SK-N-SH (cell line): ENCODE results near the gene LTK. TPM values are rescaled to one million over a fixed set of nuclear protein-coding genes. Genes with fewer than 3 reads are reported as not detected.

ENCODE experiments used
- CTCF ChIA-PET: fragments of 300-600, 350-600 bp; formaldehyde crosslinking; extraction: SDS; loops from one replicate; lab custom pipeline; 2021; lab: Yijun Ruan, JAX
- POLR2A ChIA-PET: fragments of 350-600 bp; sonication (Branson Sonifier 250); formaldehyde crosslinking; extraction: SDS; loops from one replicate; lab custom pipeline; 2020; ENCODE audit warnings: antibody characterized with exemption, inconsistent platforms; lab: Yijun Ruan, JAX
- DNase-seq: peaks from one replicate; pipeline ENCODE4 v3.0.0; 2012
- H2AFZ ChIP-seq: fragments of 200-600 bp; sonication (generic); 2 replicates; pipeline ENCODE4 v1.8.1; 2016; ENCODE audit warnings: antibody characterized with exemption, mild to moderate bottlenecking, low read depth
- H3F3A ChIP-seq: fragments of 200-600 bp; sonication (generic); replicated peaks from 2 replicates; pipeline ENCODE3; 2016; ENCODE audit warnings: antibody characterized with exemption, mild to moderate bottlenecking; ENCODE audit not compliant: insufficient read depth
- H3K27ac ChIP-seq, 2 experiments: fragments of 200-500 bp in 1 of 2; fragments of 200-600 bp in 1 of 2; sonication (Bioruptor generic) in 1 of 2; sonication (generic), shearing (Covaris generic) in 1 of 2; 2 replicates each; pipeline versions ENCODE4 v1.5.1 to v1.6.1; 2014 to 2016; ENCODE audit warnings: low read depth in 2 of 2, inconsistent platforms in 1 of 2, low read length in 1 of 2, mild to moderate bottlenecking in 1 of 2, mixed read lengths in 1 of 2
- H3K27me3 ChIP-seq: fragments of 200-600 bp; sonication (generic), shearing (Covaris generic); 2 replicates; pipeline ENCODE4 v1.6.1; 2016; ENCODE audit warnings: mixed run types; ENCODE audit not compliant: insufficient read depth
- H3K36me3 ChIP-seq, 2 experiments: fragments of 200-500 bp in 1 of 2; fragments of 200-600 bp in 1 of 2; sonication (Bioruptor generic) in 1 of 2; sonication (generic) in 1 of 2; replicated peaks in 1 of 2; 2 replicates each; pipeline versions ENCODE3 to v1.5.1; 2014 to 2016; ENCODE audit warnings: low read length in 1 of 2, mild to moderate bottlenecking in 1 of 2; ENCODE audit not compliant: insufficient read depth in 2 of 2, control insufficient read depth in 1 of 2
- H3K4me1 ChIP-seq, 2 experiments: fragments of 200-500 bp in 1 of 2; fragments of 200-600 bp in 1 of 2; sonication (Bioruptor generic) in 1 of 2; sonication (generic), shearing (Covaris generic) in 1 of 2; 2 replicates each; pipeline versions ENCODE4 v1.5.1 to v1.6.1; 2014 to 2016; ENCODE audit warnings: low read depth in 1 of 2, low read length in 1 of 2, mixed run types in 1 of 2; ENCODE audit not compliant: insufficient read depth in 2 of 2, control insufficient read depth in 1 of 2
- H3K4me2 ChIP-seq: fragments of 200-600 bp; sonication (generic), shearing (Covaris generic); 2 replicates; pipeline ENCODE4 v1.6.1; 2017; ENCODE audit warnings: mixed run types
- H3K4me3 ChIP-seq, 2 experiments: fragments of 200-500 bp in 1 of 2; fragments of 200-600 bp in 1 of 2; sonication (Bioruptor generic) in 1 of 2; sonication (generic), shearing (Covaris generic) in 1 of 2; 2 replicates each; pipeline versions ENCODE4 v1.5.1 to v1.8.1; 2014 to 2016; ENCODE audit warnings: low read depth in 2 of 2, inconsistent platforms in 1 of 2, low read length in 1 of 2, mild to moderate bottlenecking in 1 of 2, mixed read lengths in 1 of 2, moderate library complexity in 1 of 2
- H3K79me2 ChIP-seq: fragments of 200-600 bp; sonication (generic); 2 replicates; pipeline ENCODE4 v1.8.1; 2017; ENCODE audit warnings: mild to moderate bottlenecking; ENCODE audit not compliant: insufficient read depth
- H3K9ac ChIP-seq: fragments of 200-600 bp; sonication (generic); 2 replicates; pipeline ENCODE4 v1.6.1; 2017; ENCODE audit warnings: mixed run types
- H3K9me2 ChIP-seq: fragments of 200-600 bp; sonication (generic); 2 replicates; pipeline ENCODE4 v1.6.1; 2017; ENCODE audit warnings: mixed run types
- H3K9me3 ChIP-seq: fragments of 200-600 bp; sonication (generic); 2 replicates; pipeline ENCODE4 v1.6.1; 2017; ENCODE audit warnings: mixed run types, mild to moderate bottlenecking, moderate library complexity
- H4K20me1 ChIP-seq: fragments of 200-600 bp; sonication (generic); 2 replicates; pipeline ENCODE4 v1.6.1; 2017; ENCODE audit warnings: mild to moderate bottlenecking, mixed run types; ENCODE audit not compliant: insufficient read depth
- EP300 ChIP-seq, 2 experiments: IDR thresholded peaks; 2 replicates each; pipeline versions ENCODE4 v1.4.0 to v1.6.1; 2012; ENCODE audit warnings: borderline replicate concordance in 1 of 2, low read depth in 1 of 2, low read length in 1 of 2
- FOSL2 ChIP-seq: IDR thresholded peaks from 2 replicates; pipeline ENCODE4 v1.4.0; 2012; ENCODE audit warnings: low read depth, mild to moderate bottlenecking, moderate library complexity, borderline replicate concordance
- FOXM1 ChIP-seq: IDR thresholded peaks from 2 replicates; pipeline ENCODE4 v1.4.0; 2012; ENCODE audit warnings: low read depth, mild to moderate bottlenecking
- MXI1 ChIP-seq: IDR thresholded peaks from 2 replicates; pipeline ENCODE4 v1.6.1; 2012; ENCODE audit warnings: mild to moderate bottlenecking, low read depth, low read length, improper control_type of control experiment
- NFIC ChIP-seq: IDR thresholded peaks from 2 replicates; pipeline ENCODE4 v1.4.0; 2012; ENCODE audit warnings: borderline replicate concordance
- NRF1 ChIP-seq: IDR thresholded peaks from 2 replicates; pipeline ENCODE4 v1.6.1; 2012; ENCODE audit warnings: low read depth, mild to moderate bottlenecking, low read length
- POLR2AphosphoS5 ChIP-seq: IDR thresholded peaks from 2 replicates; pipeline ENCODE4 v1.6.1; 2012; ENCODE audit warnings: low read depth, low read length
- RCOR1 ChIP-seq: fragments of 150-350 bp; IDR thresholded peaks from 2 replicates; pipeline ENCODE4 v1.6.1; 2017; ENCODE audit warnings: antibody characterized with exemption, low read length
- RXRA ChIP-seq: IDR thresholded peaks from 2 replicates; pipeline ENCODE4 v1.4.0; 2012; ENCODE audit warnings: low read depth, mild to moderate bottlenecking, borderline replicate concordance
- SMC3 ChIP-seq: IDR thresholded peaks from 2 replicates; pipeline ENCODE4 v1.6.1; 2012; ENCODE audit warnings: low read depth, low read length, improper control_type of control experiment
- WGBS: methylation state at CpG from one replicate; pipeline ENCODE4 v1.1.6; 2017; ENCODE audit warnings: low lambda C conversion rate; 5-methylcytosine and 5-hydroxymethylcytosine counted together
- polyA plus RNA-seq, 3 experiments: library from polyadenylated mRNA; depleted of rRNA; stranded (reverse); fragments of >200 nt; gene quantifications; 2 replicates each; pipeline ENCODE4 v1.2.3, GENCODE V29; 2012
- TF ChIP-seq, protein P1 (sequence below): IDR thresholded peaks from 2 replicates; pipeline ENCODE4 v1.6.1; 2012; ENCODE audit warnings: mild to moderate bottlenecking, low read depth, low read length, moderate library complexity
- TF ChIP-seq, protein P2 (sequence below): fragments of 150-350 bp; IDR thresholded peaks from 2 replicates; pipeline ENCODE4 v1.6.1; 2017; ENCODE audit warnings: antibody characterized with exemption, low read length, low read depth, borderline replicate concordance
- TF ChIP-seq, protein P3 (sequence below): fragments of 200-600 bp; sonication (generic); IDR thresholded peaks from 2 replicates; pipeline ENCODE4 v1.6.1; 2017; ENCODE audit warnings: antibody characterized with exemption, mild to moderate bottlenecking, moderate library complexity

Gene LTK
- polyA plus RNA-seq, 1 of the 3 experiments (the other 2 are of a cell fraction) = 0.07 TPM

DNA sequence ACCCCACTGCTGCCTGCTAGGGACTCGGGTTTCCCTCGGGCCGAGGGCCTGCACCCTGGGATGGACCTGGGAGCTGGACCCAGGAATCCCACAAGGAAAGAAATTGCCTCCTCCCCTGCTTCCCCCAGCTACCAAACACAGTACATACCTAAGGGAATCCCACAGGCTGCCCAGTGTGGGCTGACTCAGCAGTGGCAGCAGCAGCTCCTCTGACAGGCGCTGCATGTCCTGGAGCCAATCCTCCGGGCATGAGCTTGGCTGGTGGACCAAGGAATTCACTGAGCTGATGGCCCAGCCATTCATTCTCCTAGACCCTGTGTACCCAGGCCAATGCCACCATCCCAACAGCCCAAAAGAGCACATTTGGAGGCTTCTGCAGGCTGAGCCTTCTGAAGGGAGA, 9.5 kb upstream of the LTK start:
- Histone ChIP-seq H3K36me3 (peaks cover 7 to 19% of the 10 kb centered on the region in 2 experiments), H3K4me2 (no peak overlapping the region), H3K27ac (no peak overlapping the region), H2AFZ (no peak overlapping the region), H3K9ac (no peak overlapping the region), H3K9me2 (no peaks in the 10 kb centered on the region), H3K4me3 (no peak overlapping the region), H3K79me2 (no peaks in the 10 kb centered on the region), H3K9me3 (no peaks in the 10 kb centered on the region), H3K27me3 (no peaks in the 10 kb centered on the region), H3F3A (no peaks in the 10 kb centered on the region), H3K4me1 (peaks cover 0 to 2% of the 10 kb centered on the region in 2 experiments; a peak in 1 of 4 replicates), H4K20me1 (no peaks in the 10 kb centered on the region)
- TF ChIP-seq FOSL2 = no peak
- TF ChIP-seq EP300 (IDR thresholded peaks at IDR 0.05; ENCODE audit: borderline replicate concordance in 1 of 2, low read depth in 1 of 2, low read length in 1 of 2) = no peak
- TF ChIP-seq SMC3 = no peak
- no peak for TF ChIP-seq POLR2AphosphoS5
- POLR2A ChIA-PET = no interaction called here
- DNase-seq = no peak
- WGBS = no CpG with 5 or more reads among the region's 5 CpGs
- CTCF ChIA-PET = no interaction called here

DNA sequence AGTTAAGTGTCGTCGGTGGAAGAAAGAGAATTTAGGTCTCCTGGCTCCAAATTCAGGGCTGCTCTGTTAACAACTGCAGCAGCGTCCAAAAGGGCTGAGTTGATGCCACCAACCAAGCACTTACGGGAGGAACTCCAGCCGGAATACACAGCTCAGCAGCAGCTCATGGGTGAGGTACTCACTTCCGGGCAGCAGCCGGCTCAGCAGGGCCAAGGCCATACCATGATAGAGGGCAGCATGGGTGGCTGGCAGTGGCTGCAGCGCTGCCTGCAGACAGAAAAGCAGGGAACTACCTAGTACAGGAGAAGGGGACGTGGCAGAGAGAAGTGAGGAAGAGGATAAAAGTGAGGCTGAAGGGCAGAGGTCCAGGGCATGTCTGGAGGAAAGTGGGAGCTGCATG, 8.0 kb upstream of the LTK start:
- 91% methylated on average over 9 of the region's 9 CpGs for WGBS
- Histone ChIP-seq H3K4me2 (no peak overlapping the region), H3K27ac (no peak overlapping the region), H3K9ac (no peak overlapping the region), H3K9me3 (no peaks in the 10 kb centered on the region), H3K36me3 (peaks cover 7 to 11% of the 10 kb centered on the region in 2 experiments), H3K27me3 (no peaks in the 10 kb centered on the region), H3F3A (no peaks in the 10 kb centered on the region), H3K79me2 (no peaks in the 10 kb centered on the region), H3K4me3 (no peak overlapping the region), H3K4me1 (no peaks in the 10 kb centered on the region), H2AFZ (no peak overlapping the region), H4K20me1 (no peaks in the 10 kb centered on the region), H3K9me2 (no peaks in the 10 kb centered on the region)
- no peak for DNase-seq
- ChIA-PET POLR2A (interaction anchor here (1.5 kb wide), 1 partner anchor 13 kb away, joined by 3 read pairs; no protein-coding TSS in a partner anchor), CTCF (no interaction called here)
- no peak for TF ChIP-seq NFIC
- TF ChIP-seq, protein P1, sequence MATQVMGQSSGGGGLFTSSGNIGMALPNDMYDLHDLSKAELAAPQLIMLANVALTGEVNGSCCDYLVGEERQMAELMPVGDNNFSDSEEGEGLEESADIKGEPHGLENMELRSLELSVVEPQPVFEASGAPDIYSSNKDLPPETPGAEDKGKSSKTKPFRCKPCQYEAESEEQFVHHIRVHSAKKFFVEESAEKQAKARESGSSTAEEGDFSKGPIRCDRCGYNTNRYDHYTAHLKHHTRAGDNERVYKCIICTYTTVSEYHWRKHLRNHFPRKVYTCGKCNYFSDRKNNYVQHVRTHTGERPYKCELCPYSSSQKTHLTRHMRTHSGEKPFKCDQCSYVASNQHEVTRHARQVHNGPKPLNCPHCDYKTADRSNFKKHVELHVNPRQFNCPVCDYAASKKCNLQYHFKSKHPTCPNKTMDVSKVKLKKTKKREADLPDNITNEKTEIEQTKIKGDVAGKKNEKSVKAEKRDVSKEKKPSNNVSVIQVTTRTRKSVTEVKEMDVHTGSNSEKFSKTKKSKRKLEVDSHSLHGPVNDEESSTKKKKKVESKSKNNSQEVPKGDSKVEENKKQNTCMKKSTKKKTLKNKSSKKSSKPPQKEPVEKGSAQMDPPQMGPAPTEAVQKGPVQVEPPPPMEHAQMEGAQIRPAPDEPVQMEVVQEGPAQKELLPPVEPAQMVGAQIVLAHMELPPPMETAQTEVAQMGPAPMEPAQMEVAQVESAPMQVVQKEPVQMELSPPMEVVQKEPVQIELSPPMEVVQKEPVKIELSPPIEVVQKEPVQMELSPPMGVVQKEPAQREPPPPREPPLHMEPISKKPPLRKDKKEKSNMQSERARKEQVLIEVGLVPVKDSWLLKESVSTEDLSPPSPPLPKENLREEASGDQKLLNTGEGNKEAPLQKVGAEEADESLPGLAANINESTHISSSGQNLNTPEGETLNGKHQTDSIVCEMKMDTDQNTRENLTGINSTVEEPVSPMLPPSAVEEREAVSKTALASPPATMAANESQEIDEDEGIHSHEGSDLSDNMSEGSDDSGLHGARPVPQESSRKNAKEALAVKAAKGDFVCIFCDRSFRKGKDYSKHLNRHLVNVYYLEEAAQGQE = no peak
- TF ChIP-seq RCOR1 = no peak
- no peak for TF ChIP-seq RXRA
- no peak for TF ChIP-seq MXI1
- TF ChIP-seq FOXM1 = no peak
- TF ChIP-seq, protein P2, sequence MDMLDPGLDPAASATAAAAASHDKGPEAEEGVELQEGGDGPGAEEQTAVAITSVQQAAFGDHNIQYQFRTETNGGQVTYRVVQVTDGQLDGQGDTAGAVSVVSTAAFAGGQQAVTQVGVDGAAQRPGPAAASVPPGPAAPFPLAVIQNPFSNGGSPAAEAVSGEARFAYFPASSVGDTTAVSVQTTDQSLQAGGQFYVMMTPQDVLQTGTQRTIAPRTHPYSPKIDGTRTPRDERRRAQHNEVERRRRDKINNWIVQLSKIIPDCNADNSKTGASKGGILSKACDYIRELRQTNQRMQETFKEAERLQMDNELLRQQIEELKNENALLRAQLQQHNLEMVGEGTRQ = no peak
- no peak for TF ChIP-seq NRF1
- TF ChIP-seq, protein P3, sequence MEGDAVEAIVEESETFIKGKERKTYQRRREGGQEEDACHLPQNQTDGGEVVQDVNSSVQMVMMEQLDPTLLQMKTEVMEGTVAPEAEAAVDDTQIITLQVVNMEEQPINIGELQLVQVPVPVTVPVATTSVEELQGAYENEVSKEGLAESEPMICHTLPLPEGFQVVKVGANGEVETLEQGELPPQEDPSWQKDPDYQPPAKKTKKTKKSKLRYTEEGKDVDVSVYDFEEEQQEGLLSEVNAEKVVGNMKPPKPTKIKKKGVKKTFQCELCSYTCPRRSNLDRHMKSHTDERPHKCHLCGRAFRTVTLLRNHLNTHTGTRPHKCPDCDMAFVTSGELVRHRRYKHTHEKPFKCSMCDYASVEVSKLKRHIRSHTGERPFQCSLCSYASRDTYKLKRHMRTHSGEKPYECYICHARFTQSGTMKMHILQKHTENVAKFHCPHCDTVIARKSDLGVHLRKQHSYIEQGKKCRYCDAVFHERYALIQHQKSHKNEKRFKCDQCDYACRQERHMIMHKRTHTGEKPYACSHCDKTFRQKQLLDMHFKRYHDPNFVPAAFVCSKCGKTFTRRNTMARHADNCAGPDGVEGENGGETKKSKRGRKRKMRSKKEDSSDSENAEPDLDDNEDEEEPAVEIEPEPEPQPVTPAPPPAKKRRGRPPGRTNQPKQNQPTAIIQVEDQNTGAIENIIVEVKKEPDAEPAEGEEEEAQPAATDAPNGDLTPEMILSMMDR = no peak
- TF ChIP-seq EP300 (IDR thresholded peaks at IDR 0.05; ENCODE audit: borderline replicate concordance in 1 of 2, low read depth in 1 of 2, low read length in 1 of 2) = no peak
